ENCODE results near the gene APMAP. TPM values are rescaled to one million over a fixed set of nuclear protein-coding genes. Genes with fewer than 3 reads are reported as not detected.

APMAP gene
- total RNA-seq, 1 experiment from 2014 or later, result 67.8 TPM

GRCh38 chr20:24952376-24953208 lies 40.0 kb downstream of the APMAP start:
- WGBS (ENCODE audit: extremely low coverage, insufficient read length, low lambda C conversion rate), result no CpG with 5 or more reads among the region's 12 CpGs
- DNase-seq, result peak; percentile 21

More at GRCh38 chr20:24952376-24953208, 40.0 kb downstream of the APMAP start:
- Histone ChIP-seq H3K14ac (ENCODE audit: insufficient read depth, low read length) (no peak overlapping the region; the same call in 1 of the 2 replicates), H4K20me1 (ENCODE audit: control insufficient read depth, insufficient read depth, insufficient read length) (no peaks in the 10 kb centered on the region), H3K56ac (ENCODE audit: insufficient read length, low read depth, low read length) (no peak overlapping the region), H4K5ac (ENCODE audit: insufficient read length, low read depth, low read length) (no peak overlapping the region), H4K8ac (replicated peaks; ENCODE audit: insufficient read length, low read depth, low read length) (no peak overlapping the region), H3K27ac (ENCODE audit: insufficient read length, low read depth, low read length) (no peak overlapping the region), H3T11ph (ENCODE audit: low read length) (no peak overlapping the region), H3K79me1 (ENCODE audit: insufficient read depth, low read depth, low read length, poor library complexity, severe bottlenecking) (no peaks in the 10 kb centered on the region), H3K27me3 (ENCODE audit: insufficient read depth, low read length) (no peaks in the 10 kb centered on the region), H3K4me1 (ENCODE audit: insufficient read depth, low read length) (no peaks in the 10 kb centered on the region), H2BK120ac (ENCODE audit: low read depth, low read length, poor library complexity, severe bottlenecking) (no peak overlapping the region), H2BK20ac (ENCODE audit: low read depth, low read length, poor library complexity, severe bottlenecking) (no peak overlapping the region), H4K91ac (ENCODE audit: insufficient read length, low read depth, low read length) (no peak overlapping the region), H2BK12ac (ENCODE audit: insufficient read length, low read depth, low read length) (no peak overlapping the region), H3K9ac (ENCODE audit: extremely low read depth, insufficient read length, low read length) (no peak overlapping the region), H3K23me2 (ENCODE audit: insufficient read length, low read depth, low read length, poor library complexity, severe bottlenecking) (no peaks in the 10 kb centered on the region), H3K23ac (ENCODE audit: insufficient read length, low read depth, low read length) (no peak overlapping the region), H3K4ac (ENCODE audit: low read depth, low read length) (no peak overlapping the region), H2AFZ (ENCODE audit: low read length) (no peak overlapping the region), H3K79me2 (ENCODE audit: insufficient read depth, low read length) (no peaks in the 10 kb centered on the region), H3K18ac (ENCODE audit: insufficient read length, low read depth, low read length) (no peak overlapping the region), H3K4me2 (ENCODE audit: insufficient read depth, insufficient read length, low read length) (no peak overlapping the region), H2AK5ac (ENCODE audit: insufficient read length, low read length) (no peak overlapping the region), H2BK15ac (ENCODE audit: low read depth, low read length) (no peak overlapping the region), H2BK5ac (ENCODE audit: insufficient read length, low read length) (no peak overlapping the region), H3K9me3 (ENCODE audit: control insufficient read depth, low read depth, low read length) (no peaks in the 10 kb centered on the region)
- Mint-ChIP-seq H3K27me3 (ENCODE audit: low read depth) (peaks cover 10% of the 10 kb centered on the region), H3K4me3 (no peak overlapping the region), H3K4me1 (peaks cover 6 to 15% of the 10 kb centered on the region in 2 experiments), H3K36me3 (ENCODE audit: insufficient read depth in 1 of 3, low read depth in 3 of 3) (no peaks in the 10 kb centered on the region; a peak in 1 of 7 replicates), H3K9me3 (peaks cover 4 to 6% of the 10 kb centered on the region in 2 experiments; a peak in 2 of 5 replicates), H3K27ac (peak overlapping the region in 1 of 3 experiments; percentile 76; a peak in 1 of 7 replicates)
- TF ChIP-seq, protein P1, sequence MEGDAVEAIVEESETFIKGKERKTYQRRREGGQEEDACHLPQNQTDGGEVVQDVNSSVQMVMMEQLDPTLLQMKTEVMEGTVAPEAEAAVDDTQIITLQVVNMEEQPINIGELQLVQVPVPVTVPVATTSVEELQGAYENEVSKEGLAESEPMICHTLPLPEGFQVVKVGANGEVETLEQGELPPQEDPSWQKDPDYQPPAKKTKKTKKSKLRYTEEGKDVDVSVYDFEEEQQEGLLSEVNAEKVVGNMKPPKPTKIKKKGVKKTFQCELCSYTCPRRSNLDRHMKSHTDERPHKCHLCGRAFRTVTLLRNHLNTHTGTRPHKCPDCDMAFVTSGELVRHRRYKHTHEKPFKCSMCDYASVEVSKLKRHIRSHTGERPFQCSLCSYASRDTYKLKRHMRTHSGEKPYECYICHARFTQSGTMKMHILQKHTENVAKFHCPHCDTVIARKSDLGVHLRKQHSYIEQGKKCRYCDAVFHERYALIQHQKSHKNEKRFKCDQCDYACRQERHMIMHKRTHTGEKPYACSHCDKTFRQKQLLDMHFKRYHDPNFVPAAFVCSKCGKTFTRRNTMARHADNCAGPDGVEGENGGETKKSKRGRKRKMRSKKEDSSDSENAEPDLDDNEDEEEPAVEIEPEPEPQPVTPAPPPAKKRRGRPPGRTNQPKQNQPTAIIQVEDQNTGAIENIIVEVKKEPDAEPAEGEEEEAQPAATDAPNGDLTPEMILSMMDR (conservative IDR thresholded peaks at IDR 0.05), result no peak
